Stimulated activated naive CD8-positive, alpha-beta T cell treated with anti-CD3 and anti-CD28 coated beads, Interleukin-15, Interleukin-2, amounts not matched to agents 100 ng/mL and 50 ng/mL, for 24 hours (primary cell): ENCODE data around the gene CETP.
"Not testable (repeated sequence)": the region's sequence is repeated elsewhere in the genome, so short reads cannot be mapped to it uniquely, and the experiment has no call there.

Experiments used
- H3K27ac Mint-ChIP-seq: one replicate; pipeline ENCODE4 v1.8.0; 2021; ENCODE audit warnings: mild to moderate bottlenecking, mixed read lengths
- H3K27me3 Mint-ChIP-seq: one replicate; pipeline ENCODE4 v1.8.0; 2021; ENCODE audit warnings: mixed read lengths
- H3K36me3 Mint-ChIP-seq: one replicate; pipeline ENCODE4 v1.8.0; 2021; ENCODE audit warnings: low read depth, mixed read lengths
- H3K4me1 Mint-ChIP-seq: one replicate; pipeline ENCODE4 v1.8.0; 2021; ENCODE audit warnings: low read depth, mixed read lengths
- H3K4me3 Mint-ChIP-seq: one replicate; pipeline ENCODE4 v1.8.0; 2021; ENCODE audit warnings: mild to moderate bottlenecking, mixed read lengths
- H3K9me3 Mint-ChIP-seq: one replicate; pipeline ENCODE4 v1.8.0; 2021; ENCODE audit warnings: mixed read lengths

CETP gene

GRCh38 chr16:56931271-56931891 lies 30.4 kb upstream of the CETP start:
- H3K27me3 Mint-ChIP-seq = no peaks in the 10 kb centered on the region
- H3K27ac Mint-ChIP-seq = peak overlapping the region; percentile 98
- peak overlapping the region; percentile 99 for H3K4me3 Mint-ChIP-seq
- no peaks in the 10 kb centered on the region for H3K9me3 Mint-ChIP-seq
- H3K4me1 Mint-ChIP-seq = peaks cover 38% of the 10 kb centered on the region
- H3K36me3 Mint-ChIP-seq = peaks cover 40% of the 10 kb centered on the region

DNA sequence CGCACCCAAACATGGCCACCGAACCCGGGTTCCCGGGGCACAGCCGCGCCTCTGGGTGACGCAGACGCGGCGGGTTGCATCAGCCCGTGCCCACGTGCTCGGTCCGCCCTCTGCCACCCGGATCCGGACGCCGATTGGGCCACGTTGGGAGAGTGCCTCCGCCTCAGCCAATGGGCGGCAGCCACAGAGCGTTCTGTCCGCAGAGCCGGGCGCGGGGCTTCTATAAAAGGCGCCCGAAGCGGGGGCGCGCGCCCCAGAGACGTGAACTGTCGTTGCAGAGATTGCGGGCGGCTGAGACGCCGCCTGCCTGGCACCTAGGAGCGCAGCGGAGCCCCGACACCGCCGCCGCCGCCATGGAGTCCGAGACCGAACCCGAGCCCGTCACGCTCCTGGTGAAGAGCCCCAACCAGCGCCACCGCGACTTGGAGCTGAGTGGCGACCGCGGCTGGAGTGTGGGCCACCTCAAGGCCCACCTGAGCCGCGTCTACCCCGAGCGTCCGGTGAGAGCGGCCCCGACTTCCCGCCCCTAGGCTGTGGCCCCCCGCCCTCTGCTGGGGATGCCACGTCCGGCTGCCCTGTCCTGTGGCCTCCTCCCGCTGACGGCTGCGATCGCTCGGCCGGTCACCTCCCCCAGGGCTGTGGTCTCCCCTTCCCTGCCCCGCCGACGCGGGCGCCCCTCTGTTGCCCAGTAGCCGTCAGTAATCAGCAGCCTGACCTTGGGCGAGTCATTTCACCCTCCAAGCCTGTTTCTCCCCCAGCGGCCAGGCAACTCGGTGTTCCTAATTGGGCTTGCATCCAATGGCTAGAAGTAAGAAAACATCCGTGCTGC lies 29.6 kb upstream of the CETP start, which contains the start of gene HERPUD1:
Gene HERPUD1 (plus strand): TSS at position 251 of the 829 bp plus-strand sequence. CDS start 103 bp downstream, at position 354.
- peak within 1 kb of the TSS; percentile 99 for H3K4me3 Mint-ChIP-seq
- H3K27ac Mint-ChIP-seq = peak within 1 kb of the TSS; percentile 98
- H3K27me3 Mint-ChIP-seq = no peaks in the 10 kb centered on the region
- H3K9me3 Mint-ChIP-seq = no peaks in the 10 kb centered on the region
- peaks cover 47% of the 10 kb centered on the region for H3K36me3 Mint-ChIP-seq
- H3K4me1 Mint-ChIP-seq = peaks cover 45% of the 10 kb centered on the region

DNA sequence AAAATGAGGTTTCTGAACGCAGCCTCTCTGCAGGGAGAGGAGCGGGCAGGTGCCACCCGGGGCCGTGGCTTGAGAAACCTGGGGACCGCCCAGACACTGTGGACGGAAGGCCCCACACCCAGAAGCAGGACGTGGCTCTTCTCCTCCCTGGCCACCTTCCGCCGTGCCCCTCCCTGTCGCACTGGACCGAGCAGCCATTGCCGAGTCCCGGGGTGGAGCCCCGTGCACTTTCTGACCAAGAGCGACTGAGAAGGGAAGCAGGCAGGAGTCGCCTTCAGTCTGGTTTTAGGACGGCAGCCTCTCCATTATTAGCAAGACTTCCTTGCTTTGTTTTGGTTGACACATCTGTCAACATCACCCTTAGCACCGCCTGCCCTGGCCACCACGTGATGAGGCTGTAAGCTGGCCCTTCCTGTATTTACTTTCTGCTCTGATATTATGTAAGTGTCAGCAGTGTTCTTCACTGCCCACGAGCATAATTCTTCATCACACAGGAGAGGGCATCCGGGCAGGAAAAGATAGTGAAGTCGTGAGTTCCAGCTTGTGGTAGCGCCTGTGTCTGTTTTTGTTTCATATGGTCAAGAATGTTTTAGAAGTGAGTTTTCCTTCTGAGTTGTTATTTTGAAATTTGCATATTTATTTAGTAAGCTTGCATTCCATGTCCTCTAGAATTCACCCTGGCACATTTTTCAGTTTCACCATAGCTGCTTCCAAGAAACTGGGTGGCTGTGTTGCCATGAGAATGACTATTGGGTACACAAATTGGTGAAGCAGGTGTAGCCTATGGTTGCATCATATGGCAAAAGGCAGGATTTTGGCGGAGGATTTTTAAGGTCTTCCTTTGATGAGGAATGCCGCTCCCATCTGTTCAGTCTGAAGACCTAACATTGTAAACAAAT lies 28.8 kb upstream of the CETP start:
- no peaks in the 10 kb centered on the region for H3K27me3 Mint-ChIP-seq
- peaks cover 55% of the 10 kb centered on the region for H3K36me3 Mint-ChIP-seq

GRCh38 chr16:56933828-56934598 lies 27.7 kb upstream of the CETP start:
- H3K4me1 Mint-ChIP-seq = peaks cover 64% of the 10 kb centered on the region
- peaks cover 66% of the 10 kb centered on the region for H3K36me3 Mint-ChIP-seq

More for the DNA sequence above, 28.8 kb upstream of the CETP start:
- no peaks in the 10 kb centered on the region for H3K9me3 Mint-ChIP-seq
- peaks cover 54% of the 10 kb centered on the region for H3K4me1 Mint-ChIP-seq
- H3K4me3 Mint-ChIP-seq = peak overlapping the region; percentile 99
- peak overlapping the region; percentile 98 for H3K27ac Mint-ChIP-seq

GRCh38 chr16:56934599-56935145 lies 27.1 kb upstream of the CETP start:
- H3K27ac Mint-ChIP-seq = peak overlapping the region; percentile 91
- peaks cover 71% of the 10 kb centered on the region for H3K4me1 Mint-ChIP-seq
- H3K36me3 Mint-ChIP-seq = peaks cover 72% of the 10 kb centered on the region
- peak overlapping the region; percentile 99 for H3K4me3 Mint-ChIP-seq
- not testable (repeated sequence) for H3K27me3 Mint-ChIP-seq, H3K9me3 Mint-ChIP-seq

More at GRCh38 chr16:56933828-56934598, 27.7 kb upstream of the CETP start:
- no peaks in the 10 kb centered on the region for H3K27me3 Mint-ChIP-seq
- peak overlapping the region; percentile 98 for H3K27ac Mint-ChIP-seq
- H3K9me3 Mint-ChIP-seq = no peaks in the 10 kb centered on the region
- H3K4me3 Mint-ChIP-seq = peak overlapping the region; percentile 99

DNA sequence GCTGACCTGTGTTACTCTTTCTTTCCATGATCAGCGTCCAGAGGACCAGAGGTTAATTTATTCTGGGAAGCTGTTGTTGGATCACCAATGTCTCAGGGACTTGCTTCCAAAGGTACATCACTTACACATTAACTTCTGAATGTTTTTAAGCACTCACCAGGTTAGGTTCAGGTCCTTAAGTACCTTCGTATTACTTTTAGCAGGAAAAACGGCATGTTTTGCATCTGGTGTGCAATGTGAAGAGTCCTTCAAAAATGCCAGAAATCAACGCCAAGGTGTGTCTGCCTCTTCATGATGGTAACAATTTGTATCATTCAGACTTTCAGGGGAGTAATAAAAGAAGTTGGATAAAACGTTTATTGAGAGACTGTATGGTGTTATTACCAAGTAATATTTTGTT lies 26.5 kb upstream of the CETP start:
- Mint-ChIP-seq H3K27me3 (no peaks in the 10 kb centered on the region), H3K27ac (peak overlapping the region; percentile 88), H3K36me3 (peaks cover 78% of the 10 kb centered on the region), H3K4me1 (peaks cover 76% of the 10 kb centered on the region), H3K9me3 (no peaks in the 10 kb centered on the region), H3K4me3 (peak overlapping the region; percentile 99)

GRCh38 chr16:56936491-56936890 lies 25.3 kb upstream of the CETP start:
- Mint-ChIP-seq H3K4me1 (peaks cover 73% of the 10 kb centered on the region), H3K4me3 (peak overlapping the region; percentile 99), H3K36me3 (peaks cover 87% of the 10 kb centered on the region), H3K27ac (peak overlapping the region; percentile 71), H3K27me3 (no peaks in the 10 kb centered on the region), H3K9me3 (no peaks in the 10 kb centered on the region)

DNA sequence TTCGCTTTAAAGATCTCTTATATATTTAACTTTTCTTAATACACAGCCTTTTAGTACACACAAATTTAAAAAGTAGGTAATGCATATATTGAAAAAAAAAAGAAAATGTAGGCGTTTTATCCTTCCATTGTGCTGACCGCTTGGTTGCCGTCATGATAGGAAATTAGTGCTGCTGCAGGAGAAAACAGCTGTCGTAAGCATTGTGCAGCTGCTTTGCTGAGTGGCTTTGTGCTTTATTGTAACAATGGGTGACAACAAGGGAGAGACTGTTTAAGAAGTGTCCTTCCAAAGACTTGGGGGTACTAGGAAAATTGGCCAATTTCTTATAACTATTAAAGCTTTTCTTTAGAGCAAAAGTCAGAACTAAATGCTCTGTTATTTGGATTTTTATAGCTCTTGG lies 24.8 kb upstream of the CETP start:
- Mint-ChIP-seq H3K4me1 (peaks cover 77% of the 10 kb centered on the region), H3K9me3 (no peaks in the 10 kb centered on the region), H3K36me3 (peaks cover 92% of the 10 kb centered on the region), H3K27ac (peak overlapping the region; percentile 71), H3K4me3 (peak overlapping the region; percentile 35), H3K27me3 (no peaks in the 10 kb centered on the region)

- Mint-ChIP-seq H3K4me1 (peaks cover 96% of the 10 kb centered on the region), H3K9me3 (no peaks in the 10 kb centered on the region), H3K27ac (peak overlapping the region; percentile 98), H3K4me3 (peak overlapping the region; percentile 81), H3K27me3 (no peaks in the 10 kb centered on the region), H3K36me3 (peaks cover 96% of the 10 kb centered on the region)
Measured at GRCh38 chr16:56938664-56939513, 22.9 kb upstream of the CETP start.

DNA sequence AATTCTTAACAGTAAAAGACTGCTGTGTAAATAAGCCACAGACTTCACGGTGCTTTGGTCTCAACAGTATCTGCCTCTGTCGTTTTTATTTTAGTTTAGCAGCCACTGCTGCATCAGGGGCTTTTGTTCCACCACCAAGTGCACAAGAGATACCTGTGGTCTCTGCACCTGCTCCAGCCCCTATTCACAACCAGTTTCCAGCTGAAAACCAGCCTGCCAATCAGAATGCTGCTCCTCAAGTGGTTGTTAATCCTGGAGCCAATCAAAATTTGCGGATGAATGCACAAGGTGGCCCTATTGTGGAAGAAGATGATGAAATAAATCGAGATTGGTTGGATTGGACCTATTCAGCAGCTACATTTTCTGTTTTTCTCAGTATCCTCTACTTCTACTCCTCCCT lies 21.9 kb upstream of the CETP start:
- Mint-ChIP-seq H3K36me3 (peaks cover 96% of the 10 kb centered on the region), H3K4me1 (peaks cover 96% of the 10 kb centered on the region), H3K27ac (peak overlapping the region; percentile 98), H3K9me3 (no peaks in the 10 kb centered on the region), H3K4me3 (peak overlapping the region; percentile 81), H3K27me3 (no peaks in the 10 kb centered on the region)

DNA sequence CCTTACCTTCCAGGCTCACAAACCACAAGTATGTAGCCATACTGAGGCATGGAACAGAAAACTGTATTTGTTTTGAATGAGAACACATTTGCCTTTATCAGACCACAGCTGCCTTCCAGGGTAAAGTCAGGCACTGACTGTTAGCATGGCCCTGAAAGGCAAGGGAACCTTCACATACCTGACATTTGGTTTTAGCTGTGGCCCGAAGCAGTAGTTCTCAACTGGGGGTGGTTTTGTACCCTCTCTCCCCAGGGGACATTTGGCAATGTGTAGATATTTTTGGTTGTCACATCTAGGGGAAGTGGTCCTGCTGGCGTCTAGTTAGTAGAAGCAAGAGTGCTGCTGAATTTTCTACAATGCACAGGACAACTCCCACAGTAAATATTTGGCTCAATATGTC lies 20.7 kb upstream of the CETP start:
- H3K27ac Mint-ChIP-seq = peak overlapping the region; percentile 98
- H3K36me3 Mint-ChIP-seq = peaks cover 87% of the 10 kb centered on the region
- peaks cover 94% of the 10 kb centered on the region for H3K4me1 Mint-ChIP-seq
- H3K4me3 Mint-ChIP-seq = no peak overlapping the region
- H3K27me3 Mint-ChIP-seq = no peaks in the 10 kb centered on the region
- no peaks in the 10 kb centered on the region for H3K9me3 Mint-ChIP-seq

GRCh38 chr16:56941856-56942331 lies 19.9 kb upstream of the CETP start:
- Mint-ChIP-seq H3K4me1 (peaks cover 91% of the 10 kb centered on the region), H3K9me3 (no peaks in the 10 kb centered on the region), H3K36me3 (peaks cover 85% of the 10 kb centered on the region), H3K4me3 (no peak overlapping the region), H3K27me3 (no peaks in the 10 kb centered on the region), H3K27ac (peak overlapping the region; percentile 54)

GRCh38 chr16:56943761-56944375 lies 17.9 kb upstream of the CETP start:
- Mint-ChIP-seq H3K27ac (peak overlapping the region; percentile 93), H3K27me3 (no peaks in the 10 kb centered on the region), H3K36me3 (peaks cover 67% of the 10 kb centered on the region), H3K4me3 (peak overlapping the region; percentile 37), H3K4me1 (peaks cover 73% of the 10 kb centered on the region), H3K9me3 (no peaks in the 10 kb centered on the region)
